A673 (cell line): ENCODE results near the gene PNLIPRP1.

Source experiments
- CTCF ChIP-seq: fragments of 300-800, 200-600 bp; sonication (generic); conservative IDR thresholded peaks from 2 replicates; pipeline ENCODE4 v1.5.1; 2017; ENCODE audit warnings: low read depth, mild to moderate bottlenecking, antibody characterized with exemption, low read length, moderate library complexity, mixed read lengths
- EZH2 ChIP-seq: fragments of 200-600 bp; sonication (generic); IDR thresholded peaks from 2 replicates; pipeline ENCODE4 v1.6.1; 2017; ENCODE audit warnings: borderline replicate concordance, low read depth, mild to moderate bottlenecking, mixed read lengths, antibody characterized with exemption, low read length; ENCODE audit not compliant: poor library complexity, severe bottlenecking

- TF ChIP-seq EZH2 (no peak), CTCF (no peak)
These were observed 46.2 kb downstream of the PNLIPRP1 start for GRCh38 chr10:116636976-116637375.
